PFSK-1 (cell line): Measurements from ENCODE around the gene ALX4.

Experiments used
- FOXP2 ChIP-seq: optimal IDR thresholded peaks from 2 replicates; pipeline ENCODE3; 2011; ENCODE audit warnings: borderline replicate concordance, control low read depth, inconsistent platforms; ENCODE audit not compliant: insufficient read depth; ENCODE audit errors: extremely low read length, extremely low read depth
- POLR2AphosphoS5 ChIP-seq: IDR thresholded peaks from 2 replicates; pipeline ENCODE4 v1.6.1; 2012; ENCODE audit warnings: low read depth, mild to moderate bottlenecking, control low read depth, low read length, moderate library complexity
- SIN3A ChIP-seq: IDR thresholded peaks from 2 replicates; pipeline ENCODE4 v1.6.1; 2012; ENCODE audit warnings: mild to moderate bottlenecking, low read length, moderate library complexity, borderline replicate concordance; ENCODE audit not compliant: insufficient read depth
- TAF1 ChIP-seq: IDR thresholded peaks from 2 replicates; pipeline ENCODE4 v1.6.1; 2012; ENCODE audit warnings: low read length, control low read depth, borderline replicate concordance; ENCODE audit not compliant: insufficient read depth
- TF ChIP-seq, protein P1 (sequence below), 2 experiments: IDR thresholded peaks; 2 replicates each; pipeline versions ENCODE4 v1.6.1 to v1.8.0; 2011 to 2012; ENCODE audit warnings: low read depth in 2 of 2, low read length in 2 of 2, control low read depth in 1 of 2, inconsistent platforms in 1 of 2, mild to moderate bottlenecking in 1 of 2, moderate library complexity in 1 of 2; ENCODE audit not compliant: insufficient read depth in 1 of 2

Gene ALX4

GRCh38 chr11:44282620-44283019 lies 27.3 kb downstream of the ALX4 start:
- TF ChIP-seq, protein P1, sequence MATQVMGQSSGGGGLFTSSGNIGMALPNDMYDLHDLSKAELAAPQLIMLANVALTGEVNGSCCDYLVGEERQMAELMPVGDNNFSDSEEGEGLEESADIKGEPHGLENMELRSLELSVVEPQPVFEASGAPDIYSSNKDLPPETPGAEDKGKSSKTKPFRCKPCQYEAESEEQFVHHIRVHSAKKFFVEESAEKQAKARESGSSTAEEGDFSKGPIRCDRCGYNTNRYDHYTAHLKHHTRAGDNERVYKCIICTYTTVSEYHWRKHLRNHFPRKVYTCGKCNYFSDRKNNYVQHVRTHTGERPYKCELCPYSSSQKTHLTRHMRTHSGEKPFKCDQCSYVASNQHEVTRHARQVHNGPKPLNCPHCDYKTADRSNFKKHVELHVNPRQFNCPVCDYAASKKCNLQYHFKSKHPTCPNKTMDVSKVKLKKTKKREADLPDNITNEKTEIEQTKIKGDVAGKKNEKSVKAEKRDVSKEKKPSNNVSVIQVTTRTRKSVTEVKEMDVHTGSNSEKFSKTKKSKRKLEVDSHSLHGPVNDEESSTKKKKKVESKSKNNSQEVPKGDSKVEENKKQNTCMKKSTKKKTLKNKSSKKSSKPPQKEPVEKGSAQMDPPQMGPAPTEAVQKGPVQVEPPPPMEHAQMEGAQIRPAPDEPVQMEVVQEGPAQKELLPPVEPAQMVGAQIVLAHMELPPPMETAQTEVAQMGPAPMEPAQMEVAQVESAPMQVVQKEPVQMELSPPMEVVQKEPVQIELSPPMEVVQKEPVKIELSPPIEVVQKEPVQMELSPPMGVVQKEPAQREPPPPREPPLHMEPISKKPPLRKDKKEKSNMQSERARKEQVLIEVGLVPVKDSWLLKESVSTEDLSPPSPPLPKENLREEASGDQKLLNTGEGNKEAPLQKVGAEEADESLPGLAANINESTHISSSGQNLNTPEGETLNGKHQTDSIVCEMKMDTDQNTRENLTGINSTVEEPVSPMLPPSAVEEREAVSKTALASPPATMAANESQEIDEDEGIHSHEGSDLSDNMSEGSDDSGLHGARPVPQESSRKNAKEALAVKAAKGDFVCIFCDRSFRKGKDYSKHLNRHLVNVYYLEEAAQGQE (IDR thresholded peaks at IDR 0.05; ENCODE audit: insufficient read depth in 1 of 2, low read depth in 2 of 2, low read length in 2 of 2) = no peak
- TF ChIP-seq FOXP2 = no peak
- no peak for TF ChIP-seq TAF1
- no peak for TF ChIP-seq POLR2AphosphoS5
- no peak for TF ChIP-seq SIN3A

GRCh38 chr11:44281151-44281550 lies 28.8 kb downstream of the ALX4 start:
- TF ChIP-seq TAF1 (no peak), FOXP2 (no peak), POLR2AphosphoS5 (no peak), SIN3A (no peak)
- TF ChIP-seq, protein P1 (IDR thresholded peaks at IDR 0.05; ENCODE audit: insufficient read depth in 1 of 2, low read depth in 2 of 2, low read length in 2 of 2) = no peak

GRCh38 chr11:44280257-44280656 lies 29.7 kb downstream of the ALX4 start:
- TF ChIP-seq, protein P1 (IDR thresholded peaks at IDR 0.05; ENCODE audit: insufficient read depth in 1 of 2, low read depth in 2 of 2, low read length in 2 of 2) = no peak
- TF ChIP-seq POLR2AphosphoS5 = no peak
- no peak for TF ChIP-seq SIN3A
- no peak for TF ChIP-seq FOXP2
- no peak for TF ChIP-seq TAF1

- TF ChIP-seq FOXP2 (no peak), TAF1 (no peak), SIN3A (no peak)
These were observed 30.5 kb downstream of the ALX4 start for GRCh38 chr11:44279483-44279882.

DNA sequence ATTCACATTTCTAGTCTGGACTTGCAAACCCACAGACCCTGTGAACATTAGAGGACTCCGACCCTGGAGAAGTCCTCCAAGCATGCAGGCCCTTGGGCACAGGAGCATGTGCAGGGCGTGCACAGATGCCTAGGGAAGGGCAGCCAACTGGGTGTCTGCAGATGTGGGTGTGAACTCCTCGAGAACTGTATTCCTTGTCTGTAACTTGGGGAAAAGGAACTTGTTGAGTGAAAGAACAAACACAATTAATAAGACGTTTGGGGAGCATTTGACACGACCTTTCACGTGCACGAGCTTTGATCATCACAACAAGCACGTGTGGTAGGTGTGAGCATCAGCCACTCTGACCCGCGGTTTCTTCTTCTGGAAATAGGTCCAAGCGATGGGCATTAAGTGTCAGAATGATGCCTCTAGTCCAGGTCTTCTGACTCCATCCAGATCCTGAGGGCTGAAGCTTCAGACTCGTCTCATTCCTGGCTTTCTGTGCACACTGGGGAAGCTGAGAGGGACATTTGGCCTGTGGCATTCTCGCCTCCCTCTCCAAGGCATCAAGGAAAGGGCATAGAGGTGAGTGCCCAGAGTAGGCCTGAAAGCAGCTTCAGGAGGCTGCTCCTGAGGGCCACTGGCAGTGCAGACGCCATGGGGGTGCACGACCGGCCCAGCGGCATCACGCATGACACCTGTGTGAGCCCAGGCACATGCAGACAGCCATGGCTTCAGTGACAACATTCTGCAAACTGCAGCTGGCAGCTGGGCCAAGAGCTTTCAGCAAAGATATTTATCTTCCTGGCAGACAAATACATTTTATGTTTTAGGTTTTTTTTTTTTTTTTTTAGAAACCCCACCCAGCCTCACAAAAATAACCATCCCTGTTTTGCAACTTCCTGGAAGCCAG lies 32.5 kb downstream of the ALX4 start:
- TF ChIP-seq POLR2AphosphoS5 (no peak), SIN3A (no peak), FOXP2 (no peak), TAF1 (no peak)
- TF ChIP-seq, protein P1 (IDR thresholded peaks at IDR 0.05; ENCODE audit: insufficient read depth in 1 of 2, low read depth in 2 of 2, low read length in 2 of 2) = no peak
